LNCAP (cell line): Measurements from ENCODE around the gene MAPK1IP1L.

Experiments
- CTCF ChIP-seq: fragments of 450-650 bp; IDR thresholded peaks from 2 replicates; pipeline ENCODE4 v1.5.1; 2017; ENCODE audit warnings: mild to moderate bottlenecking

Gene MAPK1IP1L

GRCh38 chr14:55115861-55116245, 64.4 kb downstream of the MAPK1IP1L start:
- TF ChIP-seq CTCF, result no peak

GRCh38 chr14:55116246-55117030, 65.0 kb downstream of the MAPK1IP1L start:
- TF ChIP-seq CTCF, result no peak

- no peak for TF ChIP-seq CTCF
These were observed 66.5 kb downstream of the MAPK1IP1L start for GRCh38 chr14:55117803-55118441.

- no peak for TF ChIP-seq CTCF
These were observed 67.3 kb downstream of the MAPK1IP1L start for GRCh38 chr14:55118761-55119160.
